22Rv1 (cell line): ENCODE results near the gene CMSS1.

Experiments used
- CTCF ChIP-seq: fragments of 450-650 bp; IDR thresholded peaks from 2 replicates; pipeline ENCODE4 v1.5.1; 2017; ENCODE audit warnings: mild to moderate bottlenecking
- ZFX ChIP-seq: fragments of 450-650 bp; IDR thresholded peaks from 2 replicates; pipeline ENCODE4 v1.6.1; 2017; ENCODE audit warnings: antibody characterized with exemption, borderline replicate concordance

GRCh38 chr3:100027321-100027720 lies 209.7 kb downstream of the CMSS1 start:
- TF ChIP-seq CTCF (no peak), ZFX (no peak)
